D341Med (cell line): ENCODE results near the gene MYO1D.
"Not testable (repeated sequence)": the region's sequence is repeated elsewhere in the genome, so short reads cannot be mapped to it uniquely, and the experiment has no call there.

ENCODE experiments used
- DNase-seq: peaks from one replicate; pipeline ENCODE4 v3.0.0; 2012; ENCODE audit warnings: low spot score

MYO1D gene

DNA sequence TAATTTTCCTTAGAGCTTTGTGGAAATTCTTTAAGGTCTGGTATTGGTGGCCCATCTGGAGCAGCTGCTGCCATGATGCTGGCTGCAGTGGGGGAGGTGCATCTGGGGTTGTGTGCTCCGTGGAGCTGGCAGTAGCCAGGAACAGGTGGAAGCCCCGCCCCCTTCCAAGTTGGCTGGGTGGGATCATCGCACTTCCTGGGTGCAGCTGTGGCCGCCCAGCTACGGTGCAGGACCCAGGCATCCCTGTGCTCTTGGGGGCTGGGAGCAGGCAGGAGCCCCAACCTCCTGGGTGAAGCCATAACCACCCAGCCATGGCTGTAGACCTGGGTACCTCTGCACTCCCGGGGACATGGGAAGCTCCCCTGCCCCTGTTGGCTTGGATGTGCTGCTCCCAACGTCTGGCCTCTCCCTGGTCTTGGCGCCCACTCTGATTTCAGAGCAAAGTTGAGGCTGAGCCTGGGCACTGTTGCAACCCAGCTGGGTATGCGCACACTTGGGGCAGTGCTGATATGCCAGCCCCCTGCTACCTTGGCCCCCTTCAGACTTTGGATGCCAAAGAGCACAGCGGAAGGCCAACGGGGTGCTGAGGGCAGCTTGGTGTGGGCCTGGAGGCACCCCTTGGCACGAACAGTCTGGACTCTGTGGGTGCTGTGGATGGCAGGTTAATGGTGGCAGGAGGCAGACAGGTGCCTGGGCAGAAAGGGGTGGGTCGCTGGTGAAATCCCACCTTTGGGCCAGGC lies 145.2 kb downstream of the MYO1D start:
- no peak for DNase-seq

DNA sequence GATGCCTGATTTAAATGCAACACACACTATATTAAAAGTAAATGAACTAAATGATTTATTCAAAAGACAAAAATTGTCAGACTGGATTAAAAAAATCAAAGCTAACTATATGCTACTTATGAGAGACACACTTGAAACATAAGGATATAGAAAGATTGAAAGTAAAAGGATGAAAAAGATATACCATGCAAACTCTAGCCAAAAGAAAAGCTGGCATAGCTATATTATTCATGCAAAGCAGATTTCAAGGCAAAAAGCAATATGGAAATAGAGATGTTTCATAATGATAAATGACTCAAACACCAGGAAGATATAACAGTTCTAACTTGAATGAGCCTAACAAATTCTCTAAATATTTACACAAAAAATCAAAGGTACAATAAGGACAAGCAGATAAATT lies 149.2 kb downstream of the MYO1D start:
- DNase-seq = no peak

DNA sequence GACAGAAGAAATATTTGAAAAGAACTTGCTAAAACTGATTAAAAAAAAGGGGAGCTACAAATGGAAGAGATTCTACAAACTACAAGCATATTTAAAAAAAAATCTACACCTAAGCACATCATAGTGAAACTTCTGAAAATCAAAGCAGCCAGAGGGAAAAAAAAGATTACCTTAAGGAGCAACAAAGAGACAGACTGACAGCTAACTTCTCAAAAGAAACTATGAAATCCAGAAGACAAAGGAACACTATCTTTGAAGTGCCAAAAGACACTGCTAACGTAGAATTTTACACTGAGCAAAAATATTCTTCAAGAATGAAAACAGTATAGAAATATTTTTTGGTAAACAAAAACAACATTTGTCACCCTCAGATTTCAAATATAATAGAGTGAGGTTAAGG lies 151.2 kb downstream of the MYO1D start:
- DNase-seq = no peak

DNA sequence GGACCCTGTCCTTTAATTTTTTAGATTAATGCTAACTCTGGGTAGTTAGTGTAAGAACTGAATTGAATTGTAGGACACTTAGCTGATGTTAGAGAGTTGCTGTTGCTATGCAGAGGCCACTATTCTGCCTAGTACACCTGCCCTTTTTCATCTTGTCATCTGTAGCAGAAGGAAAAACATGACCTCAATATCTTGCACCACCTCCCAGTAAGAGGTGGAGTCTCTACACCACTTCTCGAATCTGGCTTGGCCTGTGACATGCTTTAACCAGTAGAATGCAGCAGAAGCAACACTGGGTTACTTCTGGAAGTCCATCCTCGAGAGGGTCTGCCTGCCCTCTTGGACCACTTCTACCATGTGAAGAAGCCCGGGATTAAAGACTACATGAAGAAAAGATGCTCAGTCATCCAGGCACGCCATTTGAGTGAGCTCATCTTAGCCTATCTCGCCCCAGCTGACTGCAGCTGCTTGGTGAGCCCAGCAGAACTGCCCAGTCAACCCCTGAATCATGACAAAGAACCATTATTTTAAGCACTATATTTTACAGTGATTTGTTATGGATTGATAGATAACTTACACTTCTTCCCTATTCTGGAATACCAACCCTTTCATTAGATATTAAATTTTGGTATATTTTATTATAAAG lies 153.5 kb downstream of the MYO1D start:
- no peak for DNase-seq

DNA sequence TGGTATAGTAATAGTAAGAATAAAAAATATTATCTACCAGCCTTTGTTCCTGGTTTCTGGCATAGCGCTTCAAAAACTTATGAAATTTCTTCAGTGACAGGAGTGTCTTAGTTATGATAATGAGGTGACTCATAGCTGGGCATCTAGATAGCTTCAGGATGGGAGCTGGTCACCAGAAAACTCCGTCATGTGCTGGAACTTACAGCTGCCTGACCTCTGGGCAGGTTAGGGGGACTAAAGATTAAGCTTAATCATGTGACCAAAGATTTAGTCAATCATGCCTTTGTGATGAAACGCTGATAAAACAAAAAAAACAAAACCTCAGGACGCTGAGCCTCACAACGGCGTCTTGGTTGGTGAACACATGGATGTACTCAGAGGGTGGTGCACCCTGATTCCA lies 154.2 kb downstream of the MYO1D start:
- no peak for DNase-seq

DNA sequence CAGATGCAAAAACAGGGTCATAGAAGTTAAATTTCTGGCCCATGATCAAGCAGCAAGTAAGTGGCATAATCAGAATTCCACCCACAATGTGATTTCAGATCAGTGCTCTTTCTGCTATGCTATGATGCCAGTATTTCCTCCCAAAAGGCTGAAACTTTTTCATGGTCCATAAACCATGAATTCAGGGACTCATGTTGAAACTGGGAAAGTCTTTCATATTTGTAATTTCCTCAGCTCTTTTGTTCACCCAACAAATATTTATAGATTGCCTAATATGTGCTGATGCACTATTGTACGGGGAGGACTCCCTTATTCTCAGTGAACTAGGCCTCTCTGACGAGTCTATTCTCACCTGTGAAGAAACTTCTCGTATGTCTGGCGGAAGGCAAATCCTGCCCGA lies 156.3 kb downstream of the MYO1D start:
- DNase-seq = no peak

DNA sequence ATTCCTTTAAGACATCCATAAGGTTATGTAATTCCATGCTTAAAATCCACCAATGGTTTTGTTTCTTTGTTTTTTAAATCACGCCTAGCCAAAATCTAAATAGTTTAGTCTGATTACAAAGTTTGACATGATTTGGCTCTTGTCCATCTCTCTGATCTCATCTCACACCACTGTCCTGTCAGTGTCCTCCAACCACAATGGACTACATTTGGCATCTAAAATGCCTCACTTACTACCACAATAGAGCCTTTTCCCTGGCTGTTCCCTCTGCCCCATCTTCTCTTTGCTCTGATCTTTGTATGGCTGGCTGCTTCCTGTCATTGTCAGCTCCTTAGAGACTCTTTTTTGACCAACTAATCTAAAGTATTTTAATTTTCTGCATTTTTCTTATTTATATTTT lies 157.2 kb downstream of the MYO1D start:
- no peak for DNase-seq

DNA sequence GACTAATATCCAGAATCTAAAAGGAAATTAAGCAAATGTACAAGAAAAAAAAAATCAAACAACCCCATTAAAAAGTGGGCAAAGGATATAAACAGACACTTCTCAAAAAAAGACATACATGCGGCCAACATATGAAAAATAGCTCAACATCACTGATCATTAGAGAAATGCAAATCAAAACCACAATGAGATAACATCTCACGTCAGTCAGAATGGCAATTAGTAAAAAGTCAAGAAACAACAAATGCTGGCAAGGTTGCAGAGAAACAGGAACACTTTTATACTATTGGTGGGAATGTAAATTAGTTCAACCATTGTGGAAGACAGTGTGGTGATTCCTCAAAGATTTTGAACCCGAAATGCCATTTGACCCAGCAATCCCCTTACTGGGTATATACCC lies 162.0 kb downstream of the MYO1D start:
- DNase-seq = not testable (repeated sequence)

DNA sequence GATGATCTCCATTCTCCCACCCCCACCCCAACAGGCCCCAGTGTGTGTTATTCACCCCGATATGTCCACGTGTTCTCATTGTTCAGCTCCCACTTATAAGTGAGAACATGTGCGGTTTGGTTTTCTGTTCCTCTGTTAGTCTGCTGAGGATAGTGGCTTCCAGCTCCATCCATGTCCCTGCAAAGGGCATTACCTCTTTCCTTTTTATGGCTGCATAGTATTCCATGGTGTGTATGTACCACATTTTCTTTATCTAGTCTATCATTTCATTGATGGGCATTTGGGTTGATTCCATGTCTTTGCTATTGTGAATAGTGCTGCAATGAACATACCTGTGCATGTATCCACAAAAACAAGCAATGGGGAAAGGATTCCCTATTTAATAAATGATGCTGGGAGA lies 162.7 kb downstream of the MYO1D start:
- DNase-seq = not testable (repeated sequence)

DNA sequence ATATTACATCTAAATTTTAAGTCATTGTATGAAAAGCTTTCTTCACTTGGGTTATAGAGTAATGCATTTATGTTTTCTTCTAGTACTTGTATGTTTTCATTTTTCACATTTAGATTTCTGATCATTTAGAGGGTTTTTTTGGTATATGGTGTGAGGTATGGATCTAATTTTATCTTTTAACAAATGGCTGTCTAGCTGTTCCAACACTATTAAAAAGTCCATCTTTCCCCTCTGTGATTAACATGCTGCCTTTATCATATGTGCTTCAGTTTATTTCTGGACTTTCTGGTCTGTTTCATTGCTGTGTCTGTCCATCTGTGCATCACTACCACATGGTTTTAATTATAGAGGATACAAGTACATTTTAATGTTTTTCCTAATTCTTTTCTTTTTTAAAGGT lies 163.8 kb downstream of the MYO1D start:
- DNase-seq = no peak

DNA sequence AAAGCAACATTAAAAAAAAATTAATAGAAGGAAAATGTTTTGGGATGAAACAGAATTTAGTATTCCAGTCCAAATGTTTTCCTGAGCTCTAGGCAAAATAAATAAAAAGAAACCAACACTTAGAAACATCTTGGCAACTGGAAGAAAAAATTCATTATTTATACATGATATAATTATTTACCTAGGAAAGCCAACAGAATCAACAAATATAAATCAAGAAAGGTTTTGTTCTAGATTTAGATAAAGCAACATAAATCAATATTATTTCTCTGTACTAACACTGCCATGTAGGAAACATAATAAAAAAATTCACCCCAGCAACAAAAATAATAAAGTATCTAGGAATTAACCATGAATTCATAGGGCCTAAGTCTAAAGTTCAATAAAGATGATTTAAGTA lies 167.4 kb downstream of the MYO1D start:
- DNase-seq = no peak

DNA sequence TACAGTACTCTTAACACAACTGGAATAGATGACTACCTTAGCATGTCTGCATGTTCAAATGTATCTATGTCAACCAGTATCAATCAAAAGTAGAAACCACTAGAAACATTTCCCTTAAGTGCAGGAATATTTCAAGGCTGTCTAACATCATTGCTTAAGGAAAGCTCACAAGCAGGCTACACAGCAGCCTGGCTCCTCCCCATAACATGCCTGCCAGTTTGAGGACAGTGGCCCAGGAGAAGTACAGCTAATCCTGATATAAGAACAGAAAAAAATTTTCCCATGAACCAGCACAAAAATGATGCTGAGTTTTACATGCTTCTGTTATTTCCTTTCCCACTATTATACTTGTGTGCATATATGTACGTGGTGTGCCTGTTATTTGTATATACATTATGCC lies 175.1 kb downstream of the MYO1D start:
- no peak for DNase-seq

DNA sequence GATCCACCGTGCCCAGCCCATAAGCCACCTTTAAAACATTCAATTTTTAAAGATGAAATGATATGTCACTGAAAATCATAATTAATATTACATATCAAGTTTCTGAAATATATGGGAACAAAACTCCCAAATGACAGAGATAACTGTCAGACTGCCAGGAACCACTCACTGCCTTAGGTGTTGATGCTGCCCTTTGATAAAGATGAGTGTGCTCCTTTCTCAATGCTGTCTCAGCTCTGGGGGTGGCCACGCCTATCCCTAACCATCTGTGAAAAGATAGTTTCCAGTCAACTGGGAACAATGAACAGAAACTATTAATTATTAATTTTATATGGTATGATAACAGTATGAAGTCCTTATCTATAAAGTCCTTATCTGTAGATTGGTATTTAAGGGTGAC lies 177.7 kb downstream of the MYO1D start:
- no peak for DNase-seq

DNA sequence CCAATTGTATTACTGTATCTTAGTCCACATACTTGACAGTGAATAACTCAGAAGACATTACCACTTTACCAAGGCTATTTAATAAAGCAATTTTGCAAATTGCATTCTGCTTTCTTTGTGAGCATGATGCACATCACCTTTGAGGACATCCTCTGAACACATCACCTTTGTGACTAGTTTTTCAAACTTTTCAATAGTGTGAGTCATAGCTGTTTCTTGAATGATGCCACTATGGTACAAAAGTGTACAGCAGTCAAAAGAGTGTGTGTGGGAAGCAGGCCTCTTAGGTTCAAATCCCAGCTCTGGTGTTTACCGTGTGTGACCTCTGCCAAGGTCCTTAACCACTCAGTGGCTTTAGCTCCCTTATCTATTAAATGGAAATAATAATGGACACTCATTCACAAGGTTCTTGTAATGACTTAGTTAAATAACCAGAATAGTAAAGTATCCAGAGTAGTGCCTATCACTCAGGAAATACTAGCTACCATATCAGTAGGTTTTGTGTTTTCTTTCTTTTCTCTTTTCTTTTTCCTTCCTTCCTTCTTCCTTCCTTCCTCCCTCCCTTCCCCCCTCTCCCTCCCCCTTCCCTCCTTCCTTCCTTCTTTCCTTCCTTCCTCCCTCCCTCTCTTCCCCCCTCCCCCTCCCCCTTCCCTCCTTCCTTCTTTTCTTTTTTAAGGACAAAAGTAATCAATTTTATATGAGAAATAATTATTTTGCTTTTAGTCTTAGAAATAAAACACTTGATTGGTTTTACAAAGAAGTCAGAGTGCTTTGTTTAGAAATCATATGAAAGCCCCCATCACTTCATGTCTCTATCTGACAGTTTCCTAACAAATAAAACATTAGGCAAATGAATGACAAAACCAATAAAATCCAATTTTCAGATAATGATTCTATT lies 178.9 kb downstream of the MYO1D start:
- DNase-seq = no peak

DNA sequence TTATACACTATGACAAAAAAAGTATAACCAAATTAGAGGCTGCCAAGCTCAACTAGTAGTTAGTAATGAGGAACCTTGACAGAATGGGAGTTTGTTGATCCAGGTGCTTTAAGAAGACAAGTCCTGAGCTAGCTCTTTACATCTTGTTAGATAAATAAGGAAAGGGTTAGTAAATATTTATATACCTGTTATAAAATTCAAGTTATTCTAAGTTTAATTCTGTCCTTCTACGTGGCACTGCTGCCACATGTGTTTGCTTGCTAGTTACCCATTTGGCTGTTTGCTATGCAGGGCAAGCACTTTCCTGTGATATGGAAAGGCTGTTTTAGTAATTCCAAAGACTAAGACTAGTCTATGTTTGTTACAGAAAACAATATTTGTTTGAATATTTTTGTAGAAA lies 180.5 kb downstream of the MYO1D start:
- no peak for DNase-seq

DNA sequence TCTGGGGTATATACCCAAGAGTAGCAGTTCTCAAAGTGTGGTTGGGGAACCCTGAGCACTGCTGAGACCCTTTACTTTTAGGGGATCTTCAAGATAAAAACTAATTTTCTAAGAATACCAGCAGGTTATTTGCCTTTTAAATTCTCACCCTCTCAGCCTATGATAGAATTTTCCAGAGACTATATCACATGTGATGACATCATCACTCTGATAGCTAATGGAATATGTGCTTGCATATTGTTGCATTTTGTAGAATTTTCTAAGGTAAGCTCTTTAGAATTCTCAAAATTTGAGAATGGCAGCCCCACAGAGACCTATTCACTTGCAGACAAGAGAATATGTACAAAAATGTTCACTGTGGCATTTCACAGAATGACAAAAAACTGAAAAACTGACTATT lies 181.1 kb downstream of the MYO1D start:
- no peak for DNase-seq

DNA sequence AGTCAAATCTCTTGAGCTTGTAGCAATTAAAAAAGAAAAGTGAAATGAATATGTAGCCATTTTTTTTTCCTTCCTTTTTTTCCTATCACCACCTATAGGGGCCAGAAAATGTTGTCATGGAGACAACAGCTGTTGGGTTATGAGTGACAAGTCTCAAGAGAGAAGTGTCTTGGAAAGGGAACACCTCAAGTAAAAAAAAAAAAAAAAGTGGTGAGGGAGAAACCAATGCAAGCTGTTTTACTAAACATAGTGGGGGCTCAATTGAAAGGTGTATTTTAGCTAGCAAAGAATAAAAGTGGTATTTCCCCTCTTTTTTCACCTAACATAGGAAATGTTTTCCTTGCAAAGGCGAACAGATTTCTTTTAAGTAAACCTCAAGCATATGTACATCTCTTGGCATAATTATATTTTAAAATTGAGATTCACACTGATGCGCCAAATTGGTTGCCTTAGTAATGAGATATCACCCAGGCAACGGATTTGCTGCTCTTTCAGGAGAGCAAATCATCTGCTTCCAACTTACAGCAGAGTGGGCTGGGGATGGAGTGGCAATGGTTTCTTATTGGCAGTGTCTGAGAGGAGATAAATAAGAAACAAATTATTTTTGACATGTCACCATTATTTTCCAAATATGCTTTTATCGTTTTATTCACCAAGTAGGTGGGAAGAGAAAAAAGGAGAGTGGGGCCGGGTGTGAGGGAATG lies 183.6 kb downstream of the MYO1D start:
- no peak for DNase-seq

DNA sequence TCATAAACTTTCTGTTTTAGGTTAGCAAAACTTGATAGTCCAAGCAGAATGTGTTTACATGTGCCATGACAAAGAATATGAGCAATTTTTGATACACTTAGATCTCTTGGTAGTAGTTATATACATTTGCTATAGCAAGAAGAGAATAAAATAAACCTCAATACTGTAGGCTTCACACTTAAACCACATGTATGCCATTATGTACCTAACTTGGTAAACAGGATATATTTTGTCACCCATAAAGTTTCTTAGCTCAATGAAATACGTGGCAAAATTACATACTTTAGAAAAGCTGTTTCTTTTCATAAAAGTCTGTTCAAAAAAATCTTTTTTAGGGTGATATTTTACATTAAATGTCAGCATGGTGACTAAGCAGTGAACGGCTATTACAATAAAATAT lies 184.7 kb downstream of the MYO1D start:
- no peak for DNase-seq

DNA sequence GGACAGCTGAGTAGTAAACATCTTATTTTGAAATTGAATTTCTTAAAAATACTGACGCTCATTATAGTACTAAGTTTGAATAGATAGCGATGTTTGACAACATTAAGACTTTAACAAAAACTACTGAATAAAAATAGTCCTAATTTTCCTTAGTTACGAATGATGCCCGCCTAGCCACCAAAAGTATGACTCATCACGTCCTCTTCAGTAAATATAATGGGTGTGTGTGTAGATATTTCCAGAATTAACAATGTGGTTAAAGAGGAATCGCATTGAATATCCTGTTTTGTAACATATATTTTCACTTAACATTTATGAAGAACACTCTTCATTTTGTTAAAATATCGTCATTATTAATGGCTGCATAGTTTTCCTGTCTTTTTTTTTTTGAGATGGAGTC lies 187.6 kb downstream of the MYO1D start:
- no peak for DNase-seq

DNA sequence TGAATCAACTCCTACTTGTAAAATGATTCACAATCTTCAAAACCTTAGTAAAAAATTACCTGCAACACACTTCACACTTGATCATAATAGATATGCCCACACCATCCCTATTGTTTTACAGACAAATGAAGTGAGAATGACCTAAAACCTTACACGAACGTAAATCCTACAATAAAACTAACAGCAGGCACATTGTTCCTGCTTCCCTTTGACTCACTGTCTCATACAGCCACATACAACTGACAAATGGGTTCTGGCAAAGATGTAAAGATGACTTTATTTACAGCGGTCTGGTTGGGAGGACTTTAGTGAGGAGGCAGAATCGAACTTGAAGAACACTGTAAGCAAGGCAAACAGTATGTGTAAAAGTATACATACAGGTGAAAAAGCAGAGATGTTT lies 188.7 kb downstream of the MYO1D start:
- no peak for DNase-seq

DNA sequence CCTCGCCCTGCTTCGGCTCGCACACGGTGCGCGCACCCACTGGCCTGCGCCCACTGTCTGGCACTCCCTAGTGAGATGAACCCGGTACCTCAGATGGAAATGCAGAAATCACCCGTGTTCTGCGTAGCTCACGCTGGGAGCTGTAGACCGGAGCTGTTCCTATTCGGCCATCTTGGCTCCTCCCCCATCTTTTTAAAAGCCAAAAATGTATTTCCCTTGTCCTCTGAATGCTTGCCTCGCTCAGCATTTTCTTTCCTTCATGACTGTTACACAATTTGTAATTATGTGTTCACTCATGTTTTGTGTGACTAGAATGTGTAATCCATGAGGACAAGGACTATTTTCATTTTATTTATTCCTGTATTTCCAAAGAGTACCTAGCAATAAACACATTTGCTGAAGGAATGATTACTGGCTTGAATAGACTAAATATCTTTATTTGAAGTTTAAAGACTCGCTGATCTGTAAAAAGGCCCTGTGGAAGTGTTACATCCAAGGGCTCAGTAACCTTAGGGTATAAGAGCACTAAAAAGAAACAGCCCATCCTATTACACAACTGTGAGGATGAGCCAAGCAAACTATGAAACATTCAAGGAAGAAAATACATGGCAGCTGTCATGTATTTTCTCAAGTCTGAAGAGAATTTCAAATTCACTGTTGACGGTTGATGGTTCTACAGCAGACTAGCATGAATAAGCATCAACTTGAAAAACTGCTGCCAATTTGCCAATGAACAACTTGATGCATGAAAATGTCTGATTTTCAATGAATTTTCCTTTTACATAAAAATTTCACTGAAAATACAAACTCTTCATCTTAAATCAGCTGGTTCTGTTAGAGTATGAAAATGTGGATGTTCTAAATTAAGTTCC lies 192.6 kb downstream of the MYO1D start:
- no peak for DNase-seq
